H1 (cell line): Measurements from ENCODE around the gene RFX2. TPM values are rescaled to one million over a fixed set of nuclear protein-coding genes. Genes with fewer than 3 reads are reported as not detected.

Experiments used
- CTCF ChIA-PET: fragments of 300-600 bp; sonication (Branson Sonifier 250); formaldehyde crosslinking; loops from one replicate; lab custom pipeline; 2021; ENCODE audit not compliant: partially characterized antibody; lab: Charles Lee
- POLR2A ChIA-PET: fragments of 300-600 bp; sonication (Branson Sonifier 250); formaldehyde crosslinking; loops from one replicate; lab custom pipeline; 2021; ENCODE audit warnings: inconsistent platforms; ENCODE audit not compliant: partially characterized antibody; lab: Charles Lee
- DNase-seq, 2 experiments: peaks; one replicate each; pipeline versions ENCODE4 v3.0.0 to v3.0.0-alpha.2; 2010 to 2022; ENCODE audit warnings: low spot score in 2 of 2, low read depth in 1 of 2, mixed read lengths in 1 of 2
- FAIRE-seq: peaks from 2 replicates; lab custom pipeline; 2011; peaks lifted over from hg19 to GRCh38; lab: Jason Lieb, UNC
- H2AFZ ChIP-seq: 2 replicates; pipeline ENCODE4 v1.8.1; 2012; ENCODE audit warnings: low read length, inconsistent platforms
- H2AK5ac ChIP-seq: 2 replicates; pipeline ENCODE4 v1.6.1; 2013; ENCODE audit warnings: low read depth, low read length
- H2BK120ac ChIP-seq: replicated peaks from 2 replicates; pipeline ENCODE3; 2013; ENCODE audit warnings: low read depth, low read length, inconsistent platforms
- H2BK12ac ChIP-seq: 2 replicates; pipeline ENCODE4 v1.6.1; 2013; ENCODE audit warnings: low read depth, low read length
- H2BK15ac ChIP-seq: 2 replicates; pipeline ENCODE4 v1.6.1; 2013; ENCODE audit warnings: low read length
- H2BK20ac ChIP-seq: 2 replicates; pipeline ENCODE4 v1.6.1; 2013; ENCODE audit warnings: low read length
- H2BK5ac ChIP-seq: 2 replicates; pipeline ENCODE4 v1.6.1; 2013; ENCODE audit warnings: low read depth, low read length
- H3K14ac ChIP-seq: 2 replicates; pipeline ENCODE4 v1.6.1; 2013; ENCODE audit warnings: inconsistent platforms; ENCODE audit not compliant: insufficient read length
- H3K18ac ChIP-seq: 2 replicates; pipeline ENCODE4 v1.6.1; 2013; ENCODE audit warnings: low read length; ENCODE audit errors: extremely low read depth
- H3K23ac ChIP-seq: 2 replicates; pipeline ENCODE4 v1.6.1; 2013; ENCODE audit warnings: inconsistent platforms; ENCODE audit not compliant: insufficient read length
- H3K23me2 ChIP-seq: 2 replicates; pipeline ENCODE4 v1.6.1; 2013; ENCODE audit warnings: low read depth, low read length
- H3K27ac ChIP-seq: 2 replicates; pipeline ENCODE4 v1.6.1; 2011; ENCODE audit warnings: low read depth, low read length, inconsistent platforms
- H3K27me3 ChIP-seq, 4 experiments: replicated peaks in 1 of 4; 1 replicate in 1 of 4; 2 replicates in 3 of 4; pipeline versions ENCODE4 v1.6.1 to v1.8.1; 2011 to 2013; ENCODE audit warnings: low read length in 3 of 4, mild to moderate bottlenecking in 3 of 4, inconsistent platforms in 2 of 4, mixed read lengths in 2 of 4, moderate library complexity in 1 of 4; ENCODE audit not compliant: control insufficient read depth in 3 of 4, insufficient read depth in 3 of 4; ENCODE audit errors: extremely low read depth in 1 of 4
- H3K36me3 ChIP-seq, 4 experiments: 2 replicates each; pipeline versions ENCODE4 v1.6.1 to v1.8.1; 2011 to 2013; ENCODE audit warnings: mild to moderate bottlenecking in 4 of 4, low read length in 3 of 4, moderate library complexity in 2 of 4, control low read depth in 1 of 4, inconsistent platforms in 1 of 4; ENCODE audit not compliant: insufficient read depth in 4 of 4, control insufficient read depth in 2 of 4
- H3K4ac ChIP-seq: replicated peaks from 2 replicates; pipeline ENCODE3; 2013; ENCODE audit warnings: low read length, low read depth, mixed read lengths, inconsistent platforms; ENCODE audit not compliant: insufficient read length
- H3K4me1 ChIP-seq, 4 experiments: replicated peaks in 1 of 4; 1 replicate in 1 of 4; 2 replicates in 3 of 4; pipeline versions ENCODE4 v1.6.1 to v1.8.1; 2011 to 2013; ENCODE audit warnings: low read length in 3 of 4, inconsistent platforms in 2 of 4, mixed read lengths in 1 of 4; ENCODE audit not compliant: insufficient read depth in 4 of 4, control insufficient read depth in 3 of 4
- H3K4me2 ChIP-seq, 2 experiments: 2 replicates each; pipeline versions ENCODE4 v1.6.1 to v1.8.1; 2011 to 2013; ENCODE audit warnings: low read depth in 2 of 2, low read length in 2 of 2, control low read depth in 1 of 2, inconsistent platforms in 1 of 2, mild to moderate bottlenecking in 1 of 2; ENCODE audit not compliant: insufficient read depth in 1 of 2
- H3K4me3 ChIP-seq, 4 experiments: fragments of 200-600, 300-600 bp in 1 of 4; sonication (generic), shearing (Covaris generic), sonication (Bioruptor Twin) in 1 of 4; 2 replicates each; pipeline versions ENCODE4 v1.5.1 to v1.8.1; 2011 to 2016; ENCODE audit warnings: low read length in 4 of 4, low read depth in 3 of 4, control low read depth in 2 of 4, inconsistent platforms in 2 of 4, mild to moderate bottlenecking in 2 of 4, mixed read lengths in 1 of 4, moderate library complexity in 1 of 4; ENCODE audit not compliant: insufficient read depth in 2 of 4; ENCODE audit errors: extremely low read depth in 1 of 4
- H3K56ac ChIP-seq: replicated peaks from 2 replicates; pipeline ENCODE3; 2013; ENCODE audit warnings: low read depth, mild to moderate bottlenecking, mixed read lengths, low read length, inconsistent platforms; ENCODE audit not compliant: insufficient read length
- H3K79me1 ChIP-seq: 2 replicates; pipeline ENCODE4 v1.6.1; 2013; ENCODE audit warnings: low read depth, low read length, control low read depth
- H3K79me2 ChIP-seq, 2 experiments: 2 replicates each; pipeline versions ENCODE4 v1.6.1 to v1.8.1; 2012 to 2013; ENCODE audit warnings: low read length in 2 of 2, mild to moderate bottlenecking in 2 of 2, inconsistent platforms in 1 of 2; ENCODE audit not compliant: insufficient read depth in 2 of 2, control insufficient read depth in 1 of 2
- H3K9ac ChIP-seq, 4 experiments: replicated peaks in 1 of 4; 1 replicate in 1 of 4; 2 replicates in 3 of 4; pipeline versions ENCODE4 v1.6.1 to v1.8.1; 2011 to 2013; ENCODE audit warnings: low read depth in 3 of 4, low read length in 3 of 4, control low read depth in 2 of 4, mild to moderate bottlenecking in 2 of 4, moderate library complexity in 2 of 4, inconsistent platforms in 1 of 4; ENCODE audit errors: extremely low read depth in 1 of 4
- H3K9me3 ChIP-seq, 2 experiments: 2 replicates each; pipeline versions ENCODE4 v1.6.1 to v1.8.1; 2012 to 2013; ENCODE audit warnings: mild to moderate bottlenecking in 2 of 2, moderate library complexity in 2 of 2, control low read depth in 1 of 2, inconsistent platforms in 1 of 2, low read depth in 1 of 2, low read length in 1 of 2, mixed read lengths in 1 of 2; ENCODE audit not compliant: insufficient read depth in 2 of 2
- H4K20me1 ChIP-seq, 2 experiments: replicated peaks in 1 of 2; 2 replicates each; pipeline versions ENCODE3 to v1.8.1; 2011 to 2013; ENCODE audit warnings: inconsistent platforms in 2 of 2, low read length in 2 of 2, mild to moderate bottlenecking in 1 of 2; ENCODE audit not compliant: insufficient read depth in 2 of 2, control insufficient read depth in 1 of 2
- H4K5ac ChIP-seq: 2 replicates; pipeline ENCODE4 v1.6.1; 2013; ENCODE audit warnings: low read length, low read depth, mixed read lengths, inconsistent platforms; ENCODE audit not compliant: insufficient read length
- H4K8ac ChIP-seq: 2 replicates; pipeline ENCODE4 v1.8.0; 2013; ENCODE audit warnings: mild to moderate bottlenecking, moderate library complexity, low read length, inconsistent platforms; ENCODE audit not compliant: insufficient read depth; ENCODE audit errors: extremely low read depth
- H4K91ac ChIP-seq: replicated peaks from 2 replicates; pipeline ENCODE3; 2013; ENCODE audit warnings: low read length, mixed read lengths, inconsistent platforms; ENCODE audit not compliant: insufficient read length
- BCL11A ChIP-seq, 2 experiments: IDR thresholded peaks; one replicate each; pipeline ENCODE4 v1.6.1; 2011; ENCODE audit warnings: low read depth in 2 of 2, low read length in 2 of 2, mild to moderate bottlenecking in 2 of 2
- CBX8 ChIP-seq: fragments of 300-800, 300-1000 bp; sonication (generic); IDR thresholded peaks from 2 replicates; pipeline ENCODE4 v1.7.1; 2016; ENCODE audit warnings: low read depth, low read length, borderline replicate concordance
- CHD2 ChIP-seq: IDR thresholded peaks from 2 replicates; pipeline ENCODE4 v1.6.1; 2012; ENCODE audit warnings: low read length, improper control_type of control experiment
- GABPA ChIP-seq: IDR thresholded peaks from 2 replicates; pipeline ENCODE4 v1.6.1; 2011; ENCODE audit warnings: mild to moderate bottlenecking, low read length, moderate library complexity, borderline replicate concordance; ENCODE audit not compliant: insufficient read depth
- GTF2F1 ChIP-seq: IDR thresholded peaks from 2 replicates; pipeline ENCODE4 v1.6.1; 2012; ENCODE audit warnings: low read depth, low read length, improper control_type of control experiment, borderline replicate concordance
- NANOG ChIP-seq: IDR thresholded peaks from 2 replicates; pipeline ENCODE4 v1.6.1; 2011; ENCODE audit warnings: low read length, low read depth, mild to moderate bottlenecking, inconsistent platforms; ENCODE audit not compliant: insufficient read depth, poor library complexity, severe bottlenecking
- WGBS, 2 experiments: shearing (Covaris generic) in 1 of 2; methylation state at CpG; one replicate each; pipeline versions ENCODE4 v1.1.6 to v1.1.7; 2013 to 2015; ENCODE audit warnings: low lambda C conversion rate in 2 of 2, mixed read lengths in 2 of 2, inconsistent platforms in 1 of 2, low coverage in 1 of 2, missing lambda C conversion rate in 1 of 2; ENCODE audit not compliant: insufficient replicate concordance in 2 of 2, insufficient coverage in 1 of 2, insufficient read length in 1 of 2; ENCODE audit errors: extremely low coverage in 1 of 2, missing lambda C conversion rate in 1 of 2; 5-methylcytosine and 5-hydroxymethylcytosine counted together
- polyA plus RNA-seq, 7 experiments: library from polyadenylated mRNA; depleted of rRNA in 3 of 7; stranded (reverse) in 5 of 7; unstranded in 2 of 7; fragments of >200 nt in 5 of 7; fragments of 200-250 nt in 2 of 7; gene quantifications; 1 replicate in 5 of 7; 2 replicates in 1 of 7; 4 replicates in 1 of 7; pipeline versions ENCODE4 v1.2.1 to v1.2.3, GENCODE V29; 2011 to 2013; ENCODE audit warnings: missing spikeins in 2 of 7, mixed read lengths in 2 of 7
- total RNA-seq: library from RNA; stranded (reverse); fragmentation: NEBNext Ultra II Directional; extraction: Animal tissue kit (Norgen Biotek cat#: 25700); gene quantifications from 2 replicates; pipeline ENCODE4 v1.2.1, GENCODE V29; 2021

The RFX2 gene
- total and polyA plus RNA-seq, 2 of the 8 experiments (the other 6 are each of a cell fraction or from before 2014, with no cell fraction given) = 4.8 to 5.3 TPM

- DNase-seq = no peak
- H3K4me1 ChIP-seq = peaks cover 31 to 54% (median 38%) of the 10 kb centered on the region in 4 experiments
- no peak overlapping the region for H3K14ac ChIP-seq
- ChIA-PET POLR2A (interaction anchor here (1.0 to 4.0 kb wide), 5 partner anchors 10 to 122 kb away, joined by 3 to 13 read pairs (median 7); partner anchors contain the start of gene NDUFA11), CTCF (interaction anchor here (0.6 to 6.0 kb wide), 6 partner anchors 9 to 715 kb away, joined by 3 to 48 read pairs (median 5); no protein-coding TSS in a partner anchor)
- H4K8ac ChIP-seq = no peak overlapping the region
- no peak overlapping the region for H3K27ac ChIP-seq
- no peak overlapping the region for H4K5ac ChIP-seq
- no peaks in the 10 kb centered on the region for H3K9me3 ChIP-seq
- H3K36me3 ChIP-seq = peaks cover 0 to 3% (median 0%) of the 10 kb centered on the region in 4 experiments; a peak in 1 of 8 replicates
- no peak overlapping the region for H3K56ac ChIP-seq
- WGBS, 2 experiments = 69% methylated on average over 3 of the region's 3 CpGs; no CpG with 5 or more reads in 1 of the 2 experiments
- peak overlapping the region; percentile 22; the same call in 1 of the 2 replicates for H3K18ac ChIP-seq
- H4K91ac ChIP-seq = no peak overlapping the region
- no peak overlapping the region for H3K4ac ChIP-seq
- H3K79me1 ChIP-seq = peaks cover 30% of the 10 kb centered on the region
- peaks cover 2 to 87% of the 10 kb centered on the region in 2 experiments; a peak in 3 of 4 replicates for H3K79me2 ChIP-seq
- H2BK12ac ChIP-seq = no peak overlapping the region
- no peak overlapping the region for H2BK5ac ChIP-seq
- H3K4me3 ChIP-seq = peak overlapping the region in 1 of 4 experiments; percentile 28; a peak in 1 of 8 replicates
- no peaks in the 10 kb centered on the region; a peak in 1 of 7 replicates for H3K27me3 ChIP-seq
- no peaks in the 10 kb centered on the region for H3K23me2 ChIP-seq
- peaks cover 38 to 42% of the 10 kb centered on the region in 2 experiments for H4K20me1 ChIP-seq
- FAIRE-seq = no peak
- no peak overlapping the region for H2BK120ac ChIP-seq
- TF ChIP-seq CBX8 (no peak), GTF2F1 (no peak), CHD2 (no peak), GABPA (no peak), BCL11A (IDR thresholded peaks at IDR 0.05; ENCODE audit: low read depth in 2 of 2, low read length in 2 of 2) (no peak), NANOG (no peak)
- TF ChIP-seq, all 59 proteins: peak for 0
- H3K23ac ChIP-seq = no peak overlapping the region
- no peak overlapping the region for H2AFZ ChIP-seq
- no peak overlapping the region for H2AK5ac ChIP-seq
- peak overlapping the region; percentile 54 to 65; a peak in 3 of 4 replicates for H3K4me2 ChIP-seq
- no peak overlapping the region for H2BK15ac ChIP-seq
- H2BK20ac ChIP-seq = no peak overlapping the region
- no peak overlapping the region for H3K9ac ChIP-seq
Measured at GRCh38 chr19:5950741-5951140, 159.6 kb downstream of the RFX2 start.
